Stimulated activated CD8-positive, alpha-beta memory T cell treated with anti-CD3 and anti-CD28 coated beads, Interleukin-12 subunit alpha, Interleukin-12 subunit beta, amount 100 ng/mL, for 4 hours (primary cell): ENCODE measurements around the gene BGLAP.

Experiments
- DNase-seq: peaks from one replicate; pipeline ENCODE4 v3.0.0-alpha.2; 2020; ENCODE audit warnings: low read depth

Gene BGLAP

DNA sequence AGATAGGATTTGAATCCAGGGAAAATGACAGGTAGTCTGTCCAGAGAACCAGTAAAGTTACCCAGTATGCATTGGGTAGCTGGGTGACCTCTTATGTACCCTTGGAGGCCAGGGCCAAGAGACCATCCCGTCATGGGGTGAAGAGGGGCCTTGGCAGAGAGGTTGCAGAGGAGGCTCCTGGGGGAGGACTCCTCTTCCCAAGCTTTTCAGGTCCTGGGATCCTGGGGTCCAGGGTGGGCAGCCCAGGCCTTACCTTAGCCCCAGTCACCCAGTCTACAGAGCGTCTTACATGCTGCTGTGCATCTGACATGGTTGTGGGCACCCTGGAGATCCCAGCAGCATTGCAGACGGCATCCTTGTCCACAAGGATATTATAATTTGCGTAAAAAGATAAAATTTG lies 15.2 kb upstream of the BGLAP start:
- no peak for DNase-seq

DNA sequence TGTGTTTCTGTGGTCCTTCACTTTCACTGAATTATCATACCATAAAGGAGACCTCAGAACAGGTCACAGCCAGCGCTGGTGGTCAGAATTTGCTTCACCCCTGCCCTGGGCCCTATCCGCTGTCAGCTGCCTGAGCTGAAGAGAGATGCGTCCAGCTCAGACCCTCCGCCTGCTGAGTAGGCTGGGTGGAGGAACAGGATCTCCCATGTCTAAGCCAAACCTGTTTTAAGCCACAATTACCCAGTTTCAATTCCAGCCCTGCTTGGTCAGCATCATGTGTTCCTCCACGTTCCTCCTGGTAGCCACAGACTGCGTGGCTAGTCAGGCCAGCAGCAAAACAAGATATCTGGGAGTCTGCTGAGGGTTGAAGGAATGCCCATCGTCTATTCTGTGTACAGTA lies 13.5 kb upstream of the BGLAP start:
- DNase-seq: no peak

DNA sequence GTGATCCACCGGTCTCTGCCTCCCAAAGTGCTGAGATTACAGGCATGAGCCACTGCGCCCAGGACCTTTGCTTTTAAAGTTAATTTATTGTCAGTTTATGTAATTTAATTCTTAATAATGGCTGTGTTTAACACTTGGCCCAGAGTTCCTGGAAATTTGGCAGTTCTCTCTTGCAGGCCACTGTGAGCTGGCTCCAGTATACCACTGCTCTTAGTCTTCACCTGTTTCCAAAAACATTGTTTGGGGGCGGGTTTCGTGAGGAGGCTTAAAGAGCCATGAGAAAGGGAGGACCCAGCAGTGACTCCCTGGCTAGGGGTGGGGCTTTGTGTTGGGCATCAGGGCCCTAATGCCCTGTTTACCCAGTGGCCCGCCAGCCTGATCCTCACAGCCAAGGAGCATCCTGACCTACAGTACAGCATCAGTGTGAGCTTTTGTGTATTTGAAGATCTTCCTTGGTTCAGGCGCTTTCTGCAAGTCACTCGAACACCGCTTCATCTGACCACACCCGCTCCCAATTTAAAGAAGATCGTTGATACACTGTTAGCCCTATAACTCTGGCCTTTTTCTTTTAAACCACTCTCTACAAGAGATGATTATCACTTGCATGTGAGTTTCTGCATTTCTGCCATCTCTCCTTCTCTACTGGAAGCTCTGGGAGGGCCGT lies 12.0 kb upstream of the BGLAP start:
- DNase-seq: no peak

DNA sequence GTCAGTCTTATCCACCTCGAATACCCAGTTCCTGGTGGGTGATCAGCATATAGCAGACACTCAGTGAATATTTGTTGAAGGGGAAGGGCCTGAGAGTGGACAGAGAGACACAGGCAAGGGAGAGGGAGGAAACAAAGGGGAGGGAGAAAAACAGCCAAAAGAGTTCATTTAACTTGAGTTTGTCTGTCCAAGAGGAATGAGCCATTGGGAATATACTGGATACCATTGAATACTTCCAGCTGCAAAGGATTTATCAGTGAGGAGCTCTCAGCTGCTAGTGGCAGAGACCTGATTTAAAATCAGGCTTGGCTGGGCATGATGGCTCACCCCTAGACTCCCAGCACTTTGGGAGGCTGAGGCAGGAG lies 11.5 kb upstream of the BGLAP start:
- DNase-seq: no peak

DNA sequence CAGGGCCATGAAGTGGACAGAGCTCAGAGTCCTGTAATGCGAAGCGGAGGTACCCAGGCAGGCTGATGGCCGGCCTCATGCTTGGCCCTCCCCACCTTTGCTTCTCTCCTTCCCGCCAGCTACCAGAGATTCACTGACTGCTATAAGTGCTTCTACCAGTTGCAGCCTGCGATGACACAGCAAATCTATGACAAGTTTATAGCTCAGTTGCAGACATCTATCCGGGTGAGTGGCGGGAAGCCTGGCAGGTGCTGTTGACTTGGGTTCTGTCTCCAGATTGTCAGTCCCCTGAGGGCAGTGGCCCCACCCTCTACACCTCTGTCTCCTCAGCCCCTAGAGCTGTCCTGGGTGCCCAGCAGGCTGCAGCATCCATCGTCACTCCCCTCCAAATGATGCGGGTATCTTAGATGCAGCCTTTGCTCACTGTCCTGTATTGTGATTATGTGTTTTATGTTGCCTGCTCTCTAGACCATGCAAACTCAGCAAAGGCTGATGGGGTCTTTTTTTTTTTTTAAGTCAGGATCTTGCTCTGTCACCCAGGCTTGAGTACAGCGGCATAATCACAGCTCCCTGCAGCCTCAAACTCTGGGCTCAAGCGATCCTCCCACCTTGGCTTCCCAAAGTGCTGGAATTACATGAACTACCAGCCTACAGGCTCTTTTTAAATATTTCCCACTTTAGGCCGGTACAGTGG lies 9.6 kb upstream of the BGLAP start:
- no peak for DNase-seq

DNA sequence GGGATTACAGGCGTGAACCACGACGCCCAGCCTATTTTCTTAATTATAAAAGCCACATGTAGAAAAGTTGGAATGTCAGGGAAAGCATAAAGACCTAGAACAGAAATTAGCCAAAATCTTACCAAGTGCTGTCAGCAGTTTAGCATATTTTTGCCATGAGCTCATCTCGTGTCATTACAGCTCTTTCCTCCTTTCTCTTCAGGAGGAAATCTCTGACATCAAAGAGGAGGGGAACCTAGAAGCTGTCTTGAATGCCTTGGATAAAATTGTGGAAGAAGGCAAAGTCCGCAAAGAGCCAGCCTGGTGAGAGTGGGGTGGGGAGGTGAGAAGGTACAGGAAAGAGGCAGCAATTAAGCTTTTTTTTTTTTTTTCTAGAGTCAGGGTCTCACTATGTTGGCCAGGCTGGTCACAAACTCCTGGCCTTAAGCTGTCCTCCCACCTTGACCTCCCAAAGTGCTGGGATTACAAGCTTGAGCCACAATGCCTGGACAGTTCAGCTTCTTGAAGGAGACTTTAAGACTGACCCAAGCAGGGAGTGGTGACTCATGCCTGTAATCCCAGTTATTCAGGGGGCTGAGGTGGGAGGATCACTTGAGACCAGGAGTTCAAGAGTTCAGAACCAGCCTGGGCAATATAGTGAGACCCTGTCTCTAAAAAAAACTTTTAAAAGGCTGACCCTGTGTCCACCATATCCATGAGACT lies 8.4 kb upstream of the BGLAP start:
- no peak for DNase-seq

DNA sequence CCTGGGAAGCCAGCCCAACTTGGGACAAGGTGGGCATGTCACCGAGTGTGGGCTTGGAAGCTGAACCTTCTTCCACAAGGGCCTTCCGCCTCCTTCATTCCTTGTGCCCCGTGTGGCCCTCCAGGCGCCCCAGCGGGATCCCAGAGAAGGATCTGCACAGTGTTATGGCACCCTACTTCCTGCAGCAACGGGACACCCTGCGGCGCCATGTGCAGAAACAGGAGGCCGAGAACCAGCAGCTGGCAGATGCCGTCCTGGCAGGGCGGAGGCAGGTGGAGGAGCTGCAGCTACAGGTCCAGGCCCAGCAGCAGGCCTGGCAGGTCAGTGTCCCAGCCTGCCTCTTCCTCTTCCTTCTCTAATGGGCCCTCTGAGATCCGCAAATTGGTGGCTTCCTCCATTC lies 5.8 kb upstream of the BGLAP start:
- no peak for DNase-seq

DNA sequence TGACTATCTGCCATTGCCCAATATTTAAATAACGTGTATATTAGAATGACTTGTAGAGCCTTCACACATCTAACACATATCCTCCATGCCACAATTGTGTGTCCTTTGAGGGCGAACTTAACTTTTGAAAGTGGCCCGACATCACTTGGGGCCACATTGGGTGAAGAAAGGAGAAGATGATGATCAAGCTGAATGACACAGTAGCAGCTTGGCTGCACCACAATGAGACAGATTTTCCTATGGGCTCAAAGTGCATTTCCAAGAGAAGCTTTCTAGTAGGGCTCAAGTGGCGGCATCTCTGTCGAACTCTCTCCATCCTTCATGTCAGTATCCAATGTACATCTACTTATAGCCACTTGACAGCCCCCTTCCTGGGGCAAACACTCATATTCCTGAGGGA lies 3.7 kb upstream of the BGLAP start:
- no peak for DNase-seq

DNA sequence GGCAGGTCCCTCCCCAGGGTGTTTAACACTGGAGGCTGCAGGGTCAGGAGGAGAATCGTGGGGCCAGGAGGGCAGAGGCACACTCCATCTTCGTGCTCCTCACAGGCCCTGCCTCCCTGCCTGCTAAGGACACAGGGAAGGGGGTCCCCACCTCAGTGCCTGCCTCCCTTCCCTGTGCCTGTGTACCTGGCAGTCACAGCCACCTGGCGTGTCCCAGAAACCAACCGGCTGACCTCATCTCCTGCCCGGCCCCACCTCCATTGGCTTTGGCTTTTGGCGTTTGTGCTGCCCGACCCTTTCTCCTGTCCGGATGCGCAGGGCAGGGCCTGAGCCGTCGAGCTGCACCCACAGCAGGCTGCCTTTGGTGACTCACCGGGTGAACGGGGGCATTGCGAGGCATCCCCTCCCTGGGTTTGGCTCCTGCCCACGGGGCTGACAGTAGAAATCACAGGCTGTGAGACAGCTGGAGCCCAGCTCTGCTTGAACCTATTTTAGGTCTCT lies 623 bp upstream of the BGLAP start:
- no peak for DNase-seq

DNA sequence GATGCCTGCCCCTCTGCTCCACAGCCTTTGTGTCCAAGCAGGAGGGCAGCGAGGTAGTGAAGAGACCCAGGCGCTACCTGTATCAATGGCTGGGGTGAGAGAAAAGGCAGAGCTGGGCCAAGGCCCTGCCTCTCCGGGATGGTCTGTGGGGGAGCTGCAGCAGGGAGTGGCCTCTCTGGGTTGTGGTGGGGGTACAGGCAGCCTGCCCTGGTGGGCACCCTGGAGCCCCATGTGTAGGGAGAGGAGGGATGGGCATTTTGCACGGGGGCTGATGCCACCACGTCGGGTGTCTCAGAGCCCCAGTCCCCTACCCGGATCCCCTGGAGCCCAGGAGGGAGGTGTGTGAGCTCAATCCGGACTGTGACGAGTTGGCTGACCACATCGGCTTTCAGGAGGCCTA lies 754 bp downstream of the BGLAP start:
- DNase-seq: no peak

DNA sequence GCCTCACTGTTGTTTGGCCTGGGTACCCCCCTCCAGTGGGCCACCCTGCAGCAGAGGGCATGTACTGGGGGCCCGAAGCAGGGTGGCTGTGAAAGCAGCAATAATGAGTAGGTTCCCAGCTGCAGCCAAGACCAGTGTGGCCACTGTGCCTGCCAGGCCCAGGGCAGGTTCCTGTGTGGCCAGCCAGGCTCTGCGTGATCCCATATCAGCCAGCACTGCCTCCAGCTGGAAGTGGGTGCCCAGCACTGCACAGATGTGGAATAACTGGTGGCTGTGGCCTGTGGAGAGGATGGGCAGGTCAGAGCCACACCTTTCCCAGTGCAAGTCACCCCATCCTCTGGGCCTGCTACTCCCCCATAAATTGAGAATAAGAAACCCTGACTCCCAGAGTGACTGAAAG lies 2.1 kb downstream of the BGLAP start:
- DNase-seq: no peak

DNA sequence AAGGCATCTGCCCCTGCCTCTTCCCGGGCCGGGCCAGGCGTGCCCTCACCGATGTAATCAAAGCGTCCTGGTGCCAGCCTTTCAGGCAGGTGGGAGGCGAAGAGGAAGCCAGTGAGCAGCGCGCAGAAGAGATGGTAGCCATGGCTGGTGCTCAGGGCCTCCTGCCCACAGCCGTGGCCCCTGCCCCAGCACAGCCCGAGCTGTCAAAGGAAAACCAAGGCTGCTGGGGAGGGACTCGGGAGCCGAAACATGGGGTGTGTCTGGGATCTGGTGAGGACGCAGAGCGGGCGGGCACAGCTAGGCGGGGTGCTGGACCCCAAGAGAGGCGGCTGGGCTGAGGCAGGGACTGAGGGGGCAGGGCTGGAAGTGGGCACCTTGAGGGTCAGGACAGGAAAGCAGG lies 2.7 kb downstream of the BGLAP start:
- no peak for DNase-seq

DNA sequence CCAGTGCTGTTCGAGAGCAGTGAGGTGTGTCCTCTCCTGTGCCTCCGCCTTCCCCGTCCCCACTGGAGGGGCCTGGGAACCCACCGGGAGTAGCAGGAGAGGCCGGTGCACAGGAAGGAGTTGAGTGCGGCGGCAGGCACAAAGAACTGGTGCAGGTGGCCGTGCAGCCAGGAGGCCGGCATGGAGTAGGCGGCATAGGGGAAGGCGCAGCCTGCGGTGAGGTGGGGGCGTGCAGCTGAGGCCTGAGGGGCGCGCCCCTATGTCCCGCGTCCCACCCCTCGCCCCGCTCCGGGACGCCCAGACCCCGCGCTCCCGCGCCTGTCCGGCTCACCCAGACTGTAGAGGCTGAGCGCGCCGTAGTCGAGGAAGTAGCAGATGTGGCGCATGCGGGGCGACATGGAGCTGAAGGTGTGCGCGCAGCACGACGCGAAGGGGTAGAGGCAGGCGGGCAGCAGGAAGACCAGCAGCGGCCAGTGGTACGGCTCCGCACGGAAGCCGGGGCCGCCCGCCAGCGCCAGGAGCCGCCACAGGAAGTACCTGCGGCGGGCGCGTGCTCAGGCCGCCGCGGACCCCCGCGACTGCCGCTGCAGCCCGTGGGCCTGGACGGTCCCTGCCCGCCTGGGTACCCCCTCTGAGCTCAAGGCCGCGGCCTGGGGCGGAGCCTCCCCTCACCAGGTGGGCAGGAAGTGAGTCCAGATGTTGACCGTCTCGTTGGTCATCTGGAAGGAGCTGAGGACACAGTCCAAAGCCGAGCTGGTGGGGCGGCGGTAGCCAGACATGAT lies 3.7 kb downstream of the BGLAP start:
- DNase-seq: no peak

DNA sequence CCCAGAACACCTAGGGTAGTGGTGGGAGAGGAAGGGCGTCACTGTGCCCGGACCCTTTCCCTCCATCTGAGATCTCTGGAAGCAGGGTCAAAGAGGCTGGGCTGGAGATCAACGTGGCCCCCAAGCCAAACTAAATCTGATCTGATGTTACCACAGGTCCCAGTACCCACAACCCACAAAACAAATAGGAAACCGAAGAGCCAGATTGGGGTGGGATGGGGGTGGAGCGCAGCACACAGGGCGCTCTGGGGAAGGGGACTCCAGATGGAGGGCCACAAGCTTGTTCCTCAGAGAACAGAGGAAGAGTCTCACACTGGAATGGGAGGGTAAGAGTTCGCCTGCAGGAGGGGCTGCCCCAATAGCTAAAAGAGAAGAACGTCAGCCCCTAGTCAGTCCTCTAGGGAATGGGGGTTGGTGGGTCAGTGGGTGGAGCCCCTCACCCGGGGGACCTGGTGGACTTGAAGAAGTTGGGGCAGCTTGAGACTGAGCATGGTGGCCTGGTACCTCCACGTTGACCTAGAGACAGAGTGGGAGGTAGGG lies 4.3 kb downstream of the BGLAP start:
- no peak for DNase-seq

DNA sequence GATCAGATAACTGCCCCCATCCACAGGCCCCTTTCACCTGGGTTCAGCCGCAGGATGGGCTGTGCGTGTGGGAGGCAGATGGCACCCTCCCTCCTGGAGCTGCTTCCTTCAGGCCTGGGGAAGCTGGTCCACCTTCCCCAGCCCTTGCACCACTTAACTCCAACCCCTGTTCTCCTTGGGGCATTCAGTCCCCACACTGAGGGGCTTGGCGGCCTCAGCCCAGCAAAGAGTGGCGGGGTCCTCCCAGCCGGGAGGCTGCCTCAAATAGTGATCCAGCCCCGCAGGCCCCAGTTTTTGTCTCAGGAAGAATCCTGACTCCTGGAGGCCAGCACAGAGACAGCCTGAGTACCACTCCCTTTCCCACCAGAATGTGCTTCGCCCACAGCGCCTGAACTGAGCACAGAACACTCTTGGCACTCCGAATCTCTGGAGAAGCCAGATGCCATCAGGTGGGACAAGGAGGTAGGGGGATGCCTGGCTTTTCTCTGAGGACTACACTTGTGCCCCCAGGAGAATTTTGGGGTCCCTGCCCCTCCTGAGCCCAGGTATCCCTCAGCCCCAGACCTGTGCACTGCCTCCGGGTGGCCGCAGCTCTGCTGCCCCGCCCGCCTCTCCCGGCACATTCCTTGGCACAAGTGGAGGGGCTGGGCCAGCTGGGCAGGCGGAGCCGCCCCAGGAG lies 4.9 kb downstream of the BGLAP start:
- DNase-seq: no peak

DNA sequence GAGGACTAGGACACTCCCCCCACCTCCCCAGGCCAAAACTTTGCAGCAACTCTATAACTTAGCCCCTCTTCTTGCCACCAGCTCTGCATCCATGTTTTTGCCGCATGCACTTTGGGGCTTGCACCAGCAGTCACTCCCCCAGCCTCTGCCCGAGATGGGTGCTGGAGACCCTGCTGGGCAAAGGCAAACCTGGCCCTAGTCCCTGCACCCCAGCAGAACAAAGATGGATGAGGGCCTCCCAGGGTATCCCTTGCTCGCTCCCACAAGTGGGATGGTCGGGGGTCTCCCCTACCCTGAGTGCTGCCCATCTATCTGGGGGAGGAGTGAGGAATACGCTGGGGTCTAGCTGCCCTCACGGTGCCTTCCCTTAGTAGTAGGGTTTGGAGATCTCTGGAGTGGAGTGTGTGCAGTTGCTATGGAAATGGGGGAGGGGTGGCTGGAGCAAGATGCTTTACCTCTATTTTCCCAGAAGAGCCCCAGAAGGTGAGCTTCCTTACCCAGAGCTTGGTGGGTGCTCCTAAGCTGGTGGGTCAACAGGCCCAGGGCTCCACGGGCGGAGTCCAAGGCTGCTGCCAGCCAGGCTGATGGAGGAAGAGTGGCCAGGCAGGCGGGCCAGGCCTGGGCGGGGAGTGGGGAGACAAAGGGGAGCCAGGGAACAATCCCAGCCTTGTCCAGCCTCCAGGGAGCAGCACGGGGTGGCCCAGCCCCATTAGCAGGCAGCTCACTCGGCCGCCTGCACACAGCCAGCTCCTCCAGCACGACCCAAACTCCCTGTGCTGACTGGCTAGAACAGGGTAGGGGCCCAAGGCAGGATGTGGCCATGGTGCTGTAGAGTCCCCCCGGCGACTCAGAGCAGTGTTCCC lies 5.7 kb downstream of the BGLAP start, which contains the start of gene PAQR6:
TSS of gene PAQR6 (minus strand) at position 597 of the 863 bp plus-strand sequence. CDS start 1,325 bp downstream, outside the sequence.
- no peak for DNase-seq

DNA sequence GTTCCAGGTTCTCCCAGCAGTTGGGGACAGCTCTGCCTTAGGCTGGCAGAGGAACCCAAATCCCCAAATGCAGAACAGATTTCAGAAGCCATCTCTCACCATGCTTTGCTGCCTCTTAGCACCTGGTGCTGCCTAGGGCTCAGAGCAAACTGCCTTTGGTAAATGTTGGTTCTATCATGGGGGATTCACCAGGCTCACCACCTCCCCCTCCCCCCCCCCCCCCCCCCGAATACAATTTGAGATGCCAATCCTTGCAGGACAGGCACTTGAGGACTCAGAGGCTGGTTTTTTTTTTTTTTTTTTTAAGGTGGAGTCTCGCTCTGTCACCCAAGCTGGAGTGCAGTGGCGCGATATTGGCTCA lies 6.3 kb downstream of the BGLAP start:
- DNase-seq: no peak

DNA sequence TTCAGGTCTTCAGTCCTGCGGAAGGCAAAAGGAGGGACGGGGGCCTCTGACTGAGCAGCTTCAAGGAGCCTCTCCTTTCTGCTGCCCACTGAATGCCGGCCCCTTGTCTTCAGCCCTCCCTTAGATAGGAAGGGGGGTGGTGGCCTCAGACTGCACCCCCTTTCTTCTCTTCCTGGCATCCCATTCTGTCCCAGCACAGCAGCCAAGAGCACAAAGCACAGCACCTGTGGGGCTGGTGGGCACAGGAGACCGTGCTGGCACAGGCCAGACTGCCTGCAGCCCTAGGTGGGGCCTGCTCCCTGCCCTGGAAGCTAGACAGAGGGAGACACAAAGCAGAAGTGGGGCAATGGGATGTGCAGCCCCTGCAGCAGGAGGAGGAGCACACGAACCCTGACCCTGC lies 7.6 kb downstream of the BGLAP start:
- no peak for DNase-seq

DNA sequence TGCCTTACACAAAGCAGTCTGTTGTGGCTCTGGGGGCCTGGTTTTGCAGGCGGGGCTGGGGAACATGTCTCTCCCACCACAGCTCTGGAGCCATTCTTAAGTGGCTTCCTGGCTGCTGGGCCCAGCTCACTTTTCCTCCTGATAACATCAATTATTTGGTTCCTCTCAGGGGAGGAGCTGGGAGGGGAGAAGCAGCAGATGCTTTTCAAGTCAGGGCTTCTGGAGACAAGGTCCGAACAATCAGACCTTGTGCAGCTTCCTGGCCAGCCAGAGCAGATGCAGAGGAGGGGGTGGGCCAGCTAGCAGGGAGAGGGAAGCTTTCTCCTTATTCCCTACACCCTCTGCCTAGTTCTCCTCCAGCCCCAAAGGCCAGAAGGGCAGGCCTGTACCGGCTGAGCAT lies 9.5 kb downstream of the BGLAP start:
- no peak for DNase-seq

DNA sequence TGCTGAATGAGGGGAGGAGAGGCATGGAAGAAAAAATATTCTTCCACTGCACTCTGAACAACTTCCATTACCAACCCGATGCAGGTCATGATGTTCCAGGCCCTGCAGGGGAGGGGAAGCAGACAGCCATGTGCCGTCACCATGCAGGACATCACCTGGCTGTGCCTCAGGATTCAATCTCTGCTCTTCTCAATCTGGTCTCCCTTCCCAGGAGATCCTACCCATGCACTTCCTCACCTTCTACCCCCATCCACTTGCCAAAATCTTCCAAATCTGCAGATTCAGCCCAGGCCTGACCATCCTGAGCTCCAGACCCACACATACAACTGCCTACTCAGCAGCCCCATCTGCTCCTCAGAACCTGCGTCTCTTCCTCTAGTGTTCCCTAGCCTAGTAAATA lies 11.7 kb downstream of the BGLAP start:
- DNase-seq: no peak

DNA sequence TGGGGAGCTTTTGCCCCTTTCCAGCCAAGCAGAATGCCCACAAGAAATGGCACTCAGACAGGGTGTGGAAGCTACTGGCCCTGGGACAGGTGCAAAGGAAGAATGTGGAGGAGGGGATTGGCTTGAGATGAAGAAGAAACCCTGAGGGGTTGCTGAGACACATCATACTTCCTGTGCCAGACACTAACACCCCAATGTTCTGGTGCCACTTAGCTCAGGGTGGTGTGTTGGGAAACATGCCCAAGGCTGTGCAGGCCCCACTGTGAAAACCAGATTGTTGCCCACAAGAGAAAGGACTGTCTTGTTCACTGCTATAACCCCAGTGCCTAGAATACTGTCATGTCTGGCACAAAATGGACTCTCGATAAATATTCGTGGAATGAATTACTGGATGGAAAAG lies 15.7 kb downstream of the BGLAP start:
- no peak for DNase-seq
